HCEC 1CT (cell line): ENCODE measurements around the gene RAI1.
"Not testable (repeated sequence)": the region's sequence is repeated elsewhere in the genome, so short reads cannot be mapped to it uniquely, and the experiment has no call there.

Experiments
- DNase-seq: peaks from one replicate; pipeline ENCODE4 v3.0.0-alpha.2; 2017

The RAI1 gene

DNA sequence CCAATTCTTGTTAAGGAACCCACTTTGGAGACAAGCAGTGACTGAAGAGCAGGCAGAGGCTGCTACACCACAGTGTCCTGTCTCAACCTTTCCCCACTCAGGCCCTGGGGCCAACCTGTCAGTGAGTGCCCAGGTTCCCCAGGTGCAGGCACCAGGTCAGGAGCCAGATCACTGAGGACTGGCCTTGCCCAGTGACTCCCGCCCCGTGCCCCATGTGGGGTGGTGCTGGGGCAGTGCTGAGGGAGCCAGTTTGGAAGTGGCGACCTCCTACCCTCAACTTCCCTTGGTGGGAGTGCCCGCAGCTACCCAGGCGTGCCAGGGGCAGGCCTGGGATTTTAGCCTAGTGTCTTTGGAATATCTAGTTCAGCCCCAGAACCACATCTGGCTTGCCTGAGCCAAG lies 126.2 kb downstream of the RAI1 start:
- no peak for DNase-seq

DNA sequence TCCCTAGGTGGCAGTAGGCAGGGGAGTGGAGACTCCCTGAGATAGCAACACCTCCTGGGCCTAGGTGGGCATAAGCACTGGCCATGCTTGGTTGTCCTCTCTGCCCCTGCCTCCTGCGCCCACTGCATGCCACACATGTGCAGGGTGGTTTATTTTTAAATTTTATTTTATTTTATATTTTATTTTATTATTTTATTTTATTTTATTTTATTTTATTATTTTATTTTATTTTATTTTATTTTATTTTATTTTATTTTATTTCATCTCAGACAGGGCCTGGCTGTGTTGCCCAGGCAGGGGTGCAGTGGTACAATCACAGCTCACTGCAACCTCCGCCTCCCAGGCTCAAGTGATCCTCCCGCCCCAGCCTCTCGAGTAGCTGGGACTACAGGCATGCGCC lies 126.9 kb downstream of the RAI1 start:
- DNase-seq: not testable (repeated sequence)

DNA sequence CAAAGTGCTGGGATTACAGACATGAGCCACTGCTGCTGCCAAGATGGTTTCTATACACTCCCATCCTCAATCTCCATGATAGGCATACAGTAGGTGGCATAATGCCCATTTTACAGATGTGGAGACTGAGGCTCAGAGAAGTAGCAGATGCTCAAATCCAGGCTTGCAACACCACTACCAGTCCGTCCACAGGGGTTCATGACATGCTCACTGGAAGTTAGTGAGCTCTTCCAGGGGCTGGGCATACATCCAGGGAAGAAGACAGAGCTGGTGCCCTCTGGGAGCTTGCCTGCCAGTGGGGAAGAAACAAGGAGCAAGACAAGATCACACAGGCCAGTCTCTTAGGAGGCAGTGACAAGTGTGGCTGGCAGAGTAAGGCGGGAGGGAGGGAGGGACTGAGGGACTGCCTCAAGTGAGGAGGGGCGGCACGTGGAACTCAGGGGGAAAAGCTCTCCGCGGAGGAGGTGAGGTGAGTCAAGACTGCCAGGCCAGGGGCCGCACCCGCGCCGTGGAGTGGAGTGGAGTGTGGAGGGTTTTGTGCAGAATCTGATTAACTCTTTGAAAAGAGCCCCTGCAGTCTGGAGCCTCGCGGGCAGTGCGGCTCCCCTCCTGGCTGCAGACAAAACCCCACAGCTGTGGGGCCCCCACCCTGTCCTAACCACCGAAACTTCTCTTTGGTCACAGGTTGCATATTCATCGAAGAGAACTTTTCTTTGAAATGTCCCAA lies 127.6 kb downstream of the RAI1 start:
- DNase-seq: no peak

DNA sequence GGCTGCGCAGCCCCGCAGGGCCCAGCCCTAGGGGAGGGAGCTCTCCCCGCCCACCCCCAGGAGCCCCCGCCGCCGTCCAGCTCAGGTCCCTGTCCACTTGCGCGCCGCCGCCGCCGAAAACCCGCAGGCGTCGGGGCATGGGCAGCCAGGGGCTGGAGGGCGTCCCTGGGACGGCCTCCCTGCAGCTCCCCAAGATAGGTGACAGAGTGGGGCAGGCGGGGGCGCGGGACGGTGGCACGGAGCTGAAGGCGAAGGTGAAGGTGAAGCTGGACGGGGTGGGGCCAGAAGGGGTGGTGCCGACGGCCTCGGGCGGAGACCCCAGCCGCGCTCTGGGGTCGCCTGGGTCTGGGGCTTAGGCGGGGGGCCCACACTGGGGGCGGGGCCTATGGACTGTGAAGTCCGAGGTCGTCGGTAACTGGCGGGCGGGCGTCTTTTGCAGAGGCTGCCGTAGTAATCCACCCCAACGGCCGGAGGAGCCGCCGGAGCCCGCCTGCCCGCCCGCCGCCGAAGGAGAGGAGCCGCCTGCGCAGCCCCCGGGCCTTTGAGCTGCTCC lies 128.3 kb downstream of the RAI1 start:
- DNase-seq: no peak

DNA sequence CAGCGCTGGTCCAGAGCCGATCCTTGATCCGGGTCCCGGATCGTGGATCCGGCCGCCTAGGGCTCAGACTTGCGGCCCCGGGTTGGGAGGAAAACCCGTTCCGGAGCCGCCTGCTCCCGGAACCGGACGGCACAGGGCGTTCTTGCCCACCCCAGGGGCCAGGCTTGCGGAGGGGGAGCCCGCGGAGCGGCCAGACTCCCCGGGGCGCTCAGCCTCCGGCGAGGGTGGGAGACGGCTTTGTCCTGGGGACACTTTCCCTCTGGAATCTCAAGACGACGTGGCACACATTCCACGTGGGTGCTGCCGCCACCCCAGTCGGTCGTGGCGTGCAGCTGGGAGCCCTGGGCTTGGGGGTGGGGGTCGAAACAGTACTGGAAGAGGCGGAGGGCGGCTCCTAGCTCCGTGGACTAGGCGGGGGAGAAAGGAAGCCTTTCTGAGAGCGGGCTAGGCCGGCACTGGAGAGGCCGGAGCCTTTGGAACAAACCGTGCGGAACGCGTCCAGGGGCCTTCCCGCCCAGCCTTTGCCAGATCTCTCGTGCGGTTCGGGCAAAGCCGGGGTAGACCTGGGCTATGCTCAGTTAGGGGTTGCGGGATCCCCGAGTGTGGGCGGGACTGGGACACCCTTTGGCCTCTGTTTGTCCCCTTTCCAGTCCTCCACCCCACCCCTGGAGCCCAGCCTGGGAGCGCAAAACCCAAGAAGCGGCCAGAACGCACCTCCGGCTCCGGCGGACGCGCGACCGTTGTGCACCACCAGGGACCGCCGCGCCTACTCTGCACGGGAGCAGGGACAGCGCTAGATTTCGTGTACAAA lies 129.0 kb downstream of the RAI1 start:
- DNase-seq: no peak

DNA sequence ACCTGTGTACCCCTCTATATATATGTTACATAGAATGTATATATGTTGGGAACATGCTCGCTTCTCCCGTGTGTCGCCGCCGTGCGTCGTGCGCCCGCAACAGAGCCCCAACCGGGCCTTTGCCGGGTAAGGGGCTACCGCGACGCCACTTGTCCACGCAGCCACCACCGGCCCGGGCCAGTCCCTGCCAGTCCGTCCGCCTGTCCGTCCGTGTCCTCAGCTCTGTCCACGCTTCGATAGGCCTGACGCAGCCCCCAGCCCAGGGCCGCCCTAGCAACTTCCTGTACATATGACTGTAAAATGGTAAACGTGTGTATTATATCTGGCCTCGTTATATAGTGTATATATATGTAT lies 129.6 kb downstream of the RAI1 start:
- DNase-seq: no peak

DNA sequence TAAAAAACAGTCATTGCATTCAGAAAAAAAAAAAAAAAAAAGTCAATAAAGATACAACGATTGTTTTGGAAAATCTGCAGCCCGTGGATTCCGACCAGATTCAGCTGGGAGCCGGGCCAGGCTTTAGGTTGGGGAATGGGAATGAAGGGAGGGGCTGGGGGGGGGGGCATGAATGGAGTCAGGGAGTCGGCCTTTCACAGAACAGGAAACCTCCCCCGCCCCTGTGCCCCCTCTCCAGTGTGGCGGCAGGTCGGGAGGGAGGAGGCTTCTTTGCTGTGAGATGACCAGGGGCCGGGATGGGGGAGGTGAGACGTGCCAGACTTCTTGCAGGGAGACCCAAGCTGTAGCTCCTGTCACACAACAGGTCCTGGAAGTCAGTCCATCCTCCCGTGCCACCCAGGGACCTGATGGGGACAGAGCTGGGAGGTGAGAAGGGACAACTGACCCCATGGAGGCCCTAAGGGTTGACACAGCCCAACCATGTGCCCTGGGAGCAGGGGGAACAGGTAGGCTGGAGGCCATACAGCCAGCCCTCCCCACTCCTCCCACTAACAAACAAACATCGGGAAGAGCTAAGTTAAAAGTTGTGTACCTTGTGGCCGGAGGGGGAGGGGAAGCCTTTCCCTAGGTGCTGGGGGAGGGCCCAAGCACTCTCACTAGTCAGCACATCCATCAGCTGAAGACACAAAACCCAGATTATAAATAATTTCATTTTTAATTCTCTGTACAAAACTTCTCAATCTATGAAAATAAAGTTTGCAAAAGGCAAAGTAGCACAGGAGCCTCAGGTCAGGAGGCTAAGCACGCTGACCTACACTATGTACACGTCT lies 130.3 kb downstream of the RAI1 start:
- DNase-seq: no peak

DNA sequence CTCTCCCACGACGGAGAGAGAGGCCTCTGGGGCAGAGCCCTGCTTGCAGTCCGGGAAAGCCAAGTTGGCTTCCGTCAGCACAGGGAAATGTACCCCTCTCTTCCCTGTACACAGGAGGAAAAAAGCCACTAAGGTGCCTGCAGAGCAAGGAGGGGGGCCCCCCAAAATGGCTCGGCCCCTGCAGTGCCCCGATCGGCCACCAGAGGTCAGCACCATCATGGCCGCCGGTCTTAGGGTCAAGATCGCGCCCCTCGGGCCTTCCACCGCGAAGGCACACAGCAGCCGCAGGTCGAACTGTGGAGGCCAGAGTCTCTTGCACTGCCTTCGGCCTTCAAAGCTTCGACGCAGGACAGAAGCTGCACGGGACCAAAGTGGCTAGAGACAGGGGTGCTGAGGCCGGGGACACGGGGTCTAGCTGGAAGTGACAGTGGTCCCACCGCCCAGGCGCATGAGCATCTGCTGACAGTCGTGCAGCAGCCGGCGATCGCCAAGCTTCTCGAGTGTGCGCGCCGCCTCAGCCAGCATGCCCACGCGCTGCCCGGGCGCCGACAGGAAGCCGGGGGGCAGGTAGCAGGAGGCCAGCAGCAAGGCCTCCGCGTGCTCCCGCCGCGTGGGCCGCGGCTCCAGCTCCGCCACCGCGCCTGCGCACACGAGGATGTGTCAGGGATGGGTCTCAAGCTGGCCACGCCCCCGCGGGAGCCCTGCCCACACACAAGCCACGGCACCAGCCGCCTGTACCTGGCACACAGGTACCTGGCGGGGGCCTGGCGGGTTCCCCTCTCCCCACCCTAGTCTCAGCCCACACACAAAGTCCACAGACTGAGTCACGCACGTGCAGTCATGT lies 131.2 kb downstream of the RAI1 start:
- DNase-seq: peak; percentile 25

DNA sequence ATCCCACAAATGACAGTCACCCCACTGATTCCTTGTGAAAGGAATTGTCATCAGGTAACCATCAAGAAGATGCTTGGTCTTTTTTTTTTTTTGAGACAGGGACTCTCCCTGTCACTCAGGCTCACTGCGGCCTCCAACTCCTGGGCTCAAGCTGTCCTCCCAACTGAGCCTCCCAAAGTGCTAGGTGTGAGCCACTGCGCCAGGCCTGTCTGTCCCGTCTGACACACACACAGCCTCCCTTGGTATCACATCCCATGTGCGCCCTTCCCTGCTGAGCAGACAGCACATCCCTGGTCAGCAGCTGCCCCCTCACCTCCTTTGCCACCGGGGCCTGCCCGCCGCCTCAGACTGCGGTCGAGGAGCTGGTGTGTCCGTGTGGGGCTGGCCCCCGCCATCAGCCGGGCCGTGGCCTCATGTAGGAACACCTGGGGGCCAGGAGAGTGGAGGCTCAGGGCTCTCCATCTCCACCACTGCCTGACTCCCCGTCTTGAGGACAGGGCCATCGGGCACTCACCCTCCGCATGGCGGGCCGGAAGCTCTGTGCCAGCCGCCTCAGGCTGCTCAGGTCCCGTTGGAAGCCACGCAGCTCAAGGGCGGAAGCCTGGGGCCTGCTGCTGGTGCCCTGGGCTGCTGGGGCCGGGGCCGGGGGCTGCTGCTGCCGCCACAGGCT lies 131.9 kb downstream of the RAI1 start:
- DNase-seq: no peak

DNA sequence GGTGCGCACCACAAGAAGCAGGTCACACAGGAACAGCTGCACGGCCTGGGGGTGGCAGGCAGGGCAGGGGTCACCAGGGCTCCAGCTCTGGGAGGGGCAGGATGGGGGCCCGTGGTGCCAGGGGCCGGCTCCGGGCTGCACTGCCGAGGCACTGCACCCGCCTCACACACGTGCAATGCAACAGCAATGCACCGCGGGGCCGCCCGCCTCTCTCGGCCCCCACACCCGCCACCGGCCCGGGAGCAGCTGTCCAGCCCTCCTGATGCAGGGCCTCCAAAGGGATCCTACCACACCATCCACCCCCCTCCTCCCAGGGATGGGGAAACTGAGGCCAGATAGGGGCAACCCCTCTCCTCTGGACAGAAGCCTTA lies 132.5 kb downstream of the RAI1 start:
- DNase-seq: no peak

DNA sequence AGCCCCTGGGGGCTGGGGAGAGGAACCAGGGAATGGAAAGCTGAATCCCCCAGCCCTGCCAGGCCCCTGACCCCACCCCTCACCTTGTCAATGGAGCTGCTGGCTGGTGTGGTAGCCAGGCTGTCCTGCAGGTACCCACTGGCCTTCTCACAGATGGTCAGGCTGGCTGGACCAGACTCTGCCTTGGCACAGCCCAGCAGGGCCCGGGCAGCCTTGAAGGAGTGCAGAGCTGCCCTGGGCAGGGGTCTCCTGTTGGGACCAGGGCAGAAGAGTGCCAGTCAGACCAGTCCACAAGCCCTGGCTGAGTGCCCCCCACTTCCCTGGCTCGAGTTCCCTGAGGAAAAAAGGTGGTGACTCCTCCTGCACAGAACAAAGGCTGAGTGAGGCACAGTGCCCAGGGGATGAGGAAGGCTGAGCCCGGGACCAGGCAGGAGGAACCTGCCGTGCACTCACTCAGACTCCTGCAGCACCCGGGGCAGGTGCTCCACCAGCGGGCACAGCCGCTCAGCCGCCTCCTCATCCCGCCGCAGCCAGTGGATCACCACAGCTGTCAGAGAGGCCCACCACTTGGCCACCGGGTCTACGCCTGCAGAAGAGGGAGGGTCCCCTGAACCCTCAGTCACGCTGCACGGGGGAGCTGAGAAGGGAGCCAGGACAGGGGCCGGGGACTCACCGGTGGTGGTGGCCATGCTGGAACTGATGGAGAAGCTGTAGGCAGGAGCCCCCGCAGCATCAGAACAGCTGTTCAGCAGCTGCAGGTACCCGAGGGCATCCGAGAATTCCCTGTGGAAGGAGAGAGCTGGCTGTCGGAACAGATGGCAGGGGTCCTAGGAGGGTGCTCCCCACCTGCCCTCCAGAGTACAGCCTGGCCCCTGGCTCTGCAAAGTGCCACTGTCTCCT lies 133.2 kb downstream of the RAI1 start:
- no peak for DNase-seq

DNA sequence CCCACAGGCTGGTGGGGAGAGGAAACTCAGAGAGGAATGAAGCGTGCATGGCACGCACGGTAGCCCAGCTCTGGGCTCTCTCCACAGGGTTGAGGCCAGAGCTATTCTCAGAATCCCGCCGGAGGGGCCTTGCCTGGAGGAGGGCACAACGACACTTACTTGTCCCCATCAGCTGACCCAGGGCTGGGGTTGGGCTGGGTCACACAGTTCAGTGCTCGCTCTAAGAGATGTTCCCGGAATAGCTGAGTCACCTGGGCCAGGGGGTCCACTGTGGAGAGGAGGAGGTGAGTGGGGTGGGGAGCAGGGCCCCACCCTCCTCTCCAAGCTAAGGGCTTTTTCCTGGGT lies 133.8 kb downstream of the RAI1 start:
- DNase-seq: no peak

DNA sequence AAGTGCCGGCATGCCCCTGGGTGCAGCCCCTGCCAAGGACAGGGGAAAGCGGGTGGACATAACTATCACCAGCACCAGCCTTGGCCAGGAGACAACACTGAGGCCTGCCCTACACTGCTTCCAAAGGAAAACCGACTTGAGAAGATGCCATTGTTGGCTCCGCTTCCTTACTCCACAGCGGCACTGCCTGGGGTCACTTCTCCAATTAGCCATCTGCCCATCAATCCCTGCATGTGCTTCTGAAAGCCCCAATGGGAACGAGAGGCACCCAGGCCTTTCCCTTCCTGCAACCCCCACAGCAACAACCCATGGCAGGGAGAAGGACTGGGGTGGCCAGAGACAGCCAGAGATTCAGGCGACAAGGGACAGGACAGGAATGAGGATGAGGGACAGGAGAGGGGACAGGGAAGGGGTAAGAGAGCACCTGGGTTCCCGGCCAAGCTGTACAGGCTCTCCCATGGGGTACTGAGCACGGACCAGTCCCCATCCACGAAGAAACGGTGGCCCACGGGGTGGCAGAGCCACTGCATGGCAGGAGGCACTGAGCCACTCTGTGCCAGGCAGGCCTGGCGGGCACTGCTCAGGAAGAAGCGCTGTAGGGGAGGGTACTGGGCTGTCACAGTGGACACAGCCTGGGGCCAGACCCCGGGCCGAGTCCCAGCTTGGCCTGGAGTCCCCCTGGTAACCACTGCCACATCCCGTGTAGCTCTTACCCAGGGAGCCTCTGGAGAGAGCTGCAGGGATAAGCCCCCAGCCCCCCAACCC lies 134.4 kb downstream of the RAI1 start:
- no peak for DNase-seq

DNA sequence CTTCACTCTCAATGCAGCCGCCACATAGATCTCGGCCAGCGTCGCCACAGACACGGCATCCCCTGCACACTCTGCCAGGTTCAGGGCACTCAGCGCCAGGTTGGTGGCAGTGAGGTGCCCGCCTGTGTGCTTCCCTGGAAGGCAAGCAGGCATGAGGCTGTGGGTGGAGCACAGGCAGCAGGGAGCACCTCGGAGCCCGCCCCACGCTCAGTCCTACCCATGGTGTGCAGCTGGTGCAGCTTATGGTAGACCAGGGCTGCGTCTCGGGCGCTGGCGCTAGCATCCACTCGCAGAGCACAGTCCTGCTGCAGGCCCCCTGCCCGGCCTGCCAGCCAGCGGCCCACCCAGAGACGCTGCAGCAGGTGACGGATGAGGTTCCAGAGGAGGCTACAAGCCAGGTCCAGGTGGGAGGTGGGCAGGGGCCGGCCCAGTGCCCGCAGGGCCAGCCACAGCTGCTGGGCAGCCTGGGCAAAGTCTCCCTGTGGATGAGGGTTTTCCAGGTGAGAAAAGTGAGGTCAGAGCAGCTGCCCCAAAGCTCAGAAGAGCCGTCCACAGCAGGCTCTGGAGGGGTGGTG lies 135.1 kb downstream of the RAI1 start:
- DNase-seq: no peak

DNA sequence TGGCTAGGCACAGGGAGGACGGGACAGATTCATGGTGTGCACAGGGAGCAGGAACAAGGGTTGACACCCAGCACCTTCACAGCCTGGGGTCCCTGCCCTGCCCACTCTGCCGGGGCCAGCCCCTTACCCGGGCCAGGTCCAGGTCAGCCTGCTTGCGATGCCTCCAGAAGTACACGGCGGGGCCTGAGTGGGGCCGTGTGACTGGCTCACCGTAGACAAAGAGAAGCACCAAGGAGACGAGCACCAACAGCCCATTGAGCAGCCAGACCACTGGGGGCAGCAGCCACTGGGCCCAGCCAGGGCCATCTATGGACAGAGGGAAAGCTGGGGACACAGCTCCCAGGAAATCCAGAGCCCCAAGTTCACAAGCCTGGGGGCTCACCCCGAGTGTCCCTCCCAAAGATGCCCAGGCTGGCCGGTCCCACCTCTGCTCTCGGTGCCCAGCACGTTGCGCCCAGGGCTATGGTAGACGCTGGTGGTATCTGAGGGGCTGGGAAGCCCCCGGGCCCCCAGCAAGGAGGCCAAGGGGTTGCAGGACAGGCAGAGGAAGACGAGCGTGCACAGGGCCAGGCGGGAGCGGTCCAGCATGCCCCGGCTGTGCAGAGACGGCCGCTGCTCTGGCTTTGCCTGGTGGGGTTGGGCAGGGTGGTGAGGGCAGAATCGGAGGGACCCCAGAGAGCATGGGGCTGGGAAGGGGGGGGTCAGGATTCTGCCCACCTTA lies 135.7 kb downstream of the RAI1 start:
- DNase-seq: no peak

DNA sequence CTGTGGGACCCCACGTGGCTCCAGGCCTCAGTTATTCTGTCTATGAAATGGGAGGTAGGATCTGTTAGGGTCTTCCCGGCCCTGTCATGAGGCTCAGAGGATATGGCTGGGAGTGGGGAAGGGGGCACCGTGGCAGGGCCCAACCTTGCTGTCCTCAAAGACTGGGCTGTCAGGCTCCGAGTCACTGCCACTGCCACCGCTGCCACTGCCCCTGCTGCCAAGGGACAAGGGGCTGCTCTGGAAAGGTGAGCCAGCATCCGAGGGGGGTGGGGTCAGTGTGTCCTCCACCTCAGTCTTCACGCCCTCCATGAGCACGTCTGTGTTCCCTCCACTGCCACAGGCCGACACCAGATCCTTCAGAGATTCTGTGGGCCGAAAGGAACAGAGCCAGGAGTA lies 136.3 kb downstream of the RAI1 start:
- DNase-seq: no peak

DNA sequence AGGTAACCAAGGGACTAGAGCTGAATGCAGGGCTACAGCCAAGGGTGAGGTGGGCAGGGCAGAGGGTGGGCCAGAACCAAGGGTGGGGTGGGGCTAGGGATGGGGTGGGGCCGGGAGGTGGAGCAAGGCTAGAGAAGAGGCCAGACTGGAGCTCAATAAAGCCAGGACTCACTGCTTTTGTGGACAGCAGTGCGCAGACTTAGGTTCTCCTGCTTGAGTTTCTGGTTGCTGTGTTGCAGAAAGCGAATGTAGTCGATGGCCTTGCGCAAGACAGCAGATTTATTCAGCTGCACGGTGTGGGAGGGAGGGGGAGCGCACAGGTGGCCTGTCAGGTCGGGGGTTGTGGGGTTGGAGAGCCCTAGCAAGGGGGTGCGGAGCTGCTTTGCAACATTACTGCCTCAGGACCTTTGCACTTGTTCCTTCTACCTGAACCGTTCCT lies 136.8 kb downstream of the RAI1 start:
- DNase-seq: no peak

DNA sequence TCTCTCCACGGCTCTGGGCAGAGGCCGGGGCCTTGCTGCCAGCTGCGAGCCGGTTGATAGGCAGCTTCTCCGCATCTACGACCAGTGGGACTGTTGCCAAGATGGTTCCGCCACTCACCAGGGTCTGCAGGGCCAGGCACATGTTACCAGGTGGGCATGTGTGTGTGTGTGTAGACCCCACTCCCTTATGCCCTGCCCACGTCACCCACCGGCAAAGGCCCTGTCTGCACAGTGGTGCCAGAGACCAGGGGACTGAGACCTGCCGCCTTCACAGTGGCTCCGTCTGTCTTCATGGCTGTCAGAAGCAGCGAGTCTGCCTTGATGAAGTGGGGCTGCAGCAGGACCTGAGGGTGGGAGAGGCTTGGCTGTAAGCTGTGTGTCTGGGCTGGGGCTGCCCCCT lies 137.9 kb downstream of the RAI1 start:
- DNase-seq: no peak

DNA sequence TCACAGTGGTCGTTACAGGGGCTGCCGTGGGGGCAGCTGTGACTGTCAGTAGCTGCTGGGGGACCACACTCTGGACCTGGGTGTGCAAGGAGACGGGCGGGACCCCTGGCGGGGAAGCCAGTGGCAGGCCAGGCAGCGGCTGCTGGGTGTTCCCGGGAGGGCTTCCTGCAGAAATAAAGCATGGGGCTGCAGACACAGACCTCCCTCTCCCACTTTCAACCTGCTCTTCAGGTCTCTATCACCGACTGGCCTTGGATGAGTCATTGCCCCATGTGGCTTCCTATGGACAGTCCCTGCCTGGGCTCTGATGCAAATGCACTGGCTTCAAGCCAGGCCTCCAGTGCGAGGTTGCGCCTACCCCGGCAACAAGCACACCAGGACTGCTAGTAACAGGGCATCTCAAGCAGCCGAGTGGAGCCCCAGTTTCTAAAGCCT lies 138.3 kb downstream of the RAI1 start:
- DNase-seq: peak; percentile 84
